OCI-LY1 (cell line): ENCODE results near the gene KIF14.

Experiments used
- CTCF ChIP-seq: fragments of 200-600 bp; sonication (generic), shearing (Covaris generic); IDR thresholded peaks from 2 replicates; pipeline ENCODE4 v1.5.1; 2017; ENCODE audit warnings: mild to moderate bottlenecking, antibody characterized with exemption, low read length, moderate library complexity, mixed read lengths
- EZH2 ChIP-seq: fragments of 200-600 bp; sonication (generic), shearing (Covaris generic); IDR thresholded peaks from 2 replicates; pipeline ENCODE4 v1.8.0; 2017; ENCODE audit warnings: borderline replicate concordance, mixed run types, mild to moderate bottlenecking, antibody characterized with exemption, low read length, moderate library complexity, mixed read lengths

GRCh38 chr1:200634261-200635122, 13.9 kb upstream of the KIF14 start:
- TF ChIP-seq EZH2 = no peak
- peak; percentile 9; the same call in 1 of the 2 replicates for TF ChIP-seq CTCF
